Measurements from ENCODE around the gene CBX4.

Gene CBX4

DNA sequence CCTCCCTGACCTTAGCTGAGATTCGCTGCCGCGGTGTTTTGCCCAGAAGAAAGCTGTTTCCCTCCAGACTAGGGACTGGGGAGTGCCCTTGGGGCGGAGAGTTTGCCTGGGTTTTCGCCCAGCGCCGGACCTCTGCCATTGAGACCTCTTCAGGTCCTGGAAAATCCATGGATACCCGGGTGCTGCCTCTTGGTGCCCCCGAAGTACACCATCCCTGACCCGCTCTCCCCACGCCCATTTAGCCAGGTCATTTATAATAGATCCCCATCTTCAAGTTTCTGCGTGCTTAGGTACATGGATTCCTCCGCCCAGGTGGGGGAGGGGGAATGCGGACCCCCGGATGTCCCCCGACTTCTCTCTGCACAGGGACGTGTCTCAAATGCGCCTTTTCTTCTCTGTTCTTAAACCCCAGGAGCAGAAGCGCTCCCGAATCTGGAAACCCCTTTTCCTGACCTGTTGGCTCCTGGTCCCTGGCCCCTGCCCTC lies 27.3 kb downstream of the CBX4 start:
- no peak for DNase-seq (ENCODE audit: low spot score)

DNA sequence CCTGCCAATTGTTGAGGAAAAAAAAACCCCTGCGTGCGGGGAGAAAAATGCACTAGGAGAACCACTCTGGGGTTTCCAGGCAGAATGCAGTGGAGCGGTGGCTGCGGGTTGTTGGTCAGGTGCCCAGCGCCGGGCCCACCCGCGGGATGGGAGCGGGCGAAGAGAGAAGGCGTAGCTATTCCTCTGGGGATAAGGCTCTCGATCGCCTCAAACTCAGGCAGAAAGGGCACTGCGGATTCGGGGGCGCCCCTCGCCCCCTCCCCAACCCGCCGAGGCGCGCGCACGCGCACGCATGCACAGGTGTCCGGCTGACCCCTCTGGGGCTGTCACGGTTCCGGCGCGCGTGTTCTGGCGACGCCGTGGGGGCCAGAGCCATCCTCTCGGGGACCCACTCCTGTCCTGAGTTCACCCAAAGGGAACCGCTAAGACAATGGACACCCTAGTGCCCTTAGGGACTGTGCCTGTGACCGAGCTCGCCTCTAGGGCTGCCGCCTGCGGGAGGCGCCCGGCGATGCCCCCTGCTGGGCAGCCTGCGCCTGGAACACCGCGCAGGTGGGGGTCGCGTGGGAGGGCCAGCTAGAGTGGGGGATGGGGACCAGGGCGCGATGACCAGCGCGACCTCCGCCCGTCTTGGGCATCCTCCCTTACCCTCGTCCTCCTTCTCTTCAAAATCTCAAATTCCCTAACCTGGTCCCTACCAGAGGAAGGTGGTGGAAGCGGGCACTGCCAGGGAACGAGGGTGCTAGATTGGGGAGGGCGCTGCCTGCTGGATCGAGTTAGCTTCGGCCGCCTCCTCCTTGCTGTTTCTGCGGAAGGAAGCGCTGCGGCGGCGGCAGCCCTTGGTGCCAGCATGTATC lies 28.0 kb downstream of the CBX4 start:
- no peak for DNase-seq (ENCODE audit: low spot score)

DNA sequence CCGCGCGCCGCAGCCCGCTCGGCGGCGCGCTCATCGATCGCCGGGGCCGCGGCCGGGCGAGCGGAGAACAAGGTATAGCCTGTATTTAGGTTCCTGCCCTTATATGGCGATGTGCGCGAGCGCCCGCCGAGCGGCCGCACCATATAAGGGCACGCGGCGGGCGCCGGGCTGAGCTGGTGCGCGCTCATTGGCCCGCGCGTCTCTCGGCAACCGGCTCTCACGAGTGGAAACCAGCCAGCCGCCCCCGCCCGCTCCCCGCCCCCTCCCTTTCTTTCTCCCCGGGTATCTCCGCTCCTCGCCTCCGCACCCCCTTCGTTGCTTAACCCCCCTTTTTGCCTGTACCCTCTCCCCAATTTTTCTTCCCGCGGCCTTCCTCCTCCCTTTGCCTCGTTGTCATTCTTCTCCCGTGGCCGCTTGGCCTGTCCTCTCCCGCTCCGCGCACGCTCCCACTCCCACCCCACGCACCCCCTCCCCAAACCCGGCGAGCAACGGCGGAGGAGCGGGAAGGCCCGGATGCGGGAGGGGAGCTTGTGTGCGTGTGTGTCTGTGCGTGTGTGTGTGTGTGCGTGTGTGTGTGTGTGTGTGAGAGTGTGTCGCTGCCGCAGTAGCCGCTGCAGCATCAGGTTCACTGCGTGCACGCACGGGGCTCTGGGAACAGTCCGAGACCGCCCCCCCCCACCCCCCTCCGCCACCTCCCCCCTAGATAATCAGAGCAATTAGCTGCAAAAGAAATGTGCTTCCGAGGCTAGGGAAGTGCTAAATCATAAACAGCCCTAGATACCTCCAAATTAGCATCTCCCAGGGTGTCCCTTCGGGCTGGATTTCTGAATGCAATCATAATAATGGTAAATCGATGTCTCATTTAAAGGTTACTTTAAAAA lies 28.9 kb downstream of the CBX4 start:
- DNase-seq (ENCODE audit: low spot score), result peak; percentile 60

DNA sequence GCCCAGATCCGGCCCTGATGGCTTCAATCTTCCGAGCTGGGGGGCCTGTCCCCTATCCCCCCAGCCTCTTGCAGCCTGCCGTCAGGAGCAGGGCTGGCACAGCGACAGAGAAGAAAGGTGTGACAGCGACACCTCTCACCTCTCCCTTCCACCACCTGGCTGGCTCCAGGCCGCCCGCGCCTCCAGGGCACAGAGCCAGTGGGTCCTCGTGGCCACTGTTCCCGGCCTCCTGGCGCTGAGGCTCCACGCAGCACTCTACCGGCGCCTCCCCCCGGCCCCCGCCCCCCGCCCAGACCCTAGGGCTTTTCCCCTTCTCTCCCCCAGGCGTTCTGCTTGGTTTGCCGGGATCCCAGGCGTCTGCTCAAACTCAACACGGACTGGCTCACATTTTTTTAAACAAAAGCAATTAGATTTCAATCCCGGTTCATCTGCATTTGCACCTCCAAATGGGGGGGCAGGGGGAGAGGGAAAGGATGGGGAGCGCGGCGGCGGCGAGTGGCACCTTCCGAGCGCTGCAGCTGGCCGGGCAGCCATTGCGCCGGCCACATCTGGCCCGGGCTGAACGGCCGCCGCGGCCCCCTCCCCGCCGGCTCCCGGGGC lies 29.6 kb downstream of the CBX4 start:
- DNase-seq (ENCODE audit: low spot score), result no peak

DNA sequence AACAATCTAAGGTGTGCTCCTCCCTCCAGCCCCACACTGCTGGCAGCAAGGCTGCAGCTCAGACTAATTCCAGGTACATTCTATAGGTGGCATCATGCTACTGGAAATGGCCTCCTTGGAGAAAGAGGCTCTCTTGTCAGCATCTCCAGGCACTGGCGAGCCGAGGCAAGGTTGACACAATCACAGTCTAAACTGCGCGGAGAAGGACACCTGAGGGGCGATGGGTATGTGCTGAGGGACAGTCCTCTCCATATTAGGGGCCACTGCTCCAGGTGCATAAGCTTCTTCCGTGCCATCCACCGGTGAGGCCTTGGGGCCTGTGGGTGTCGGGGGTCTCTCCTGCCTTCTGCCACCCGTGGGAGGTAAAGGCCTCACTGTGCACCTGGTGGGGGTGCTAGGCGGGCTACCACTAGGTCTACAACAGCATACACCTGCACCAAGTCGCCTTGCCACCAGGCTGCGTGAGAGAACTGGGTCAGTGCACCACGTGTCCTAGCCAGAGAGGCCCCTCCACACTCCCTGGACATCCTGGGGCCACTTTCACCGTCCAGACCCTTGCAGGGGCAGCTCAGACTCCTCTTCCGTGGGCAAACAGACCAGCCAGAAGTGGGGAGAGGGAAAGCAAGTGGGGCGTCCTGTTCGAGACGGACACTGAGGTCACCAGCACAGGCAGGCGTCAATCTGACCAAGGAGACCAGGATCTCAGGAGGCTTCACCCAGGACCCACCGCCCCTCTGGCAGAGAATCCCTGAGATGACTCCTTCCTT lies 30.3 kb downstream of the CBX4 start:
- DNase-seq (ENCODE audit: low spot score), result peak; percentile 76

DNA sequence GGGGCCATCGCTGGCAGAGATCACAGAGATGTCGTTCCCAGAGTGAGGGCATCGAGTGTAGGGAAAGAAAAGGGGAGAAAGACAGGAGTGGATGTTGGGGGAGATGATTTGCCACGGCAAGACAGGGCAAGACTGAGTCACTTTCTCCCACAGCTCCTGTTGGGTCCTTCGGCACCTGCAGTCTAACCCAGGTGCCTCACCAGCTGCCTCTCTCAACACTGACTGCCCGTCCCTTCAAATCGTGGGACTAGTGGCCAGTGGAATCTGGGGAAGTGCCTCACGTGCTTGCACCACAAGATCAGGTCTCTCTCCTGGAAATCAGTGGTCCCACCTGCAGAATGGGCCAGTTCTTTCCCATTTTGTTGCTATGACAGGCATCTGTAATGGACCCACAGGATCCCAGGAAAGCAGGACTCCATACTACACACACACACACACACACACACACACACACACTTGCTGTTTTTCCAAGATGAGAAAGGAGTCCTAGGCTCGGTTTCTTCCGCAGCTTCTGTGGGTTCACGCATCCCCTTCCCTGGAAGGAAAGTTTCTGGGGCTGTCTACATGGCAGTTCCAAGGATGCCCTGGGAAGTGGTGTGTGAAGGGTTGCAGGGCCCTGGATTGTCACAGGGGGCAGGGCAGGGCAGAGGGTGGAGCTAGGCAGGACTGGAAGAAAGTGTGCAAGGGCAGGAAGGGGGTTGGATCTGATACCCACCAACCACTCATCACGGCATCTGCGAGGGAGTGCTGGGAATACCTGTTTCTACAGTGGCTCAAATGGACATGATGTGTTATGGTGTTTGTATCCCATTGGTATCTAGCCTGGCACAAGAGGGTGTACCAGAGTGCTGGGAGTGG lies 32.1 kb downstream of the CBX4 start:
- no peak for DNase-seq (ENCODE audit: low spot score)

DNA sequence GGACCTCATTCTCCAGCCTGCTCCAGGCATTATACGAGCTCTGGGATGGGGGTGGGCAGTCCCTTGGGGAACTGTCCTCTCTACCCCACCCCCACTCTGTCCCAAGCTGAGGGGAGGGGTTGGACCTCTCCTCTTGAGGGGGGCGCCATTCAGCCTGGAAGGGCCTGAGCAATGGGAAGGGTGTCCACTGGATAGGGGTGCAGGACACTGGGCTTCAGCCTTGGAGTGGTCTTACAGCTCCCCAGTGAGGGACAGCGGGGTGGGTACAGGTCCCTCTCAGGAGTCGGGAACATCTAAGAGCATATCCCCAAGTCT lies 32.8 kb downstream of the CBX4 start:
- DNase-seq (ENCODE audit: low spot score), result no peak

DNA sequence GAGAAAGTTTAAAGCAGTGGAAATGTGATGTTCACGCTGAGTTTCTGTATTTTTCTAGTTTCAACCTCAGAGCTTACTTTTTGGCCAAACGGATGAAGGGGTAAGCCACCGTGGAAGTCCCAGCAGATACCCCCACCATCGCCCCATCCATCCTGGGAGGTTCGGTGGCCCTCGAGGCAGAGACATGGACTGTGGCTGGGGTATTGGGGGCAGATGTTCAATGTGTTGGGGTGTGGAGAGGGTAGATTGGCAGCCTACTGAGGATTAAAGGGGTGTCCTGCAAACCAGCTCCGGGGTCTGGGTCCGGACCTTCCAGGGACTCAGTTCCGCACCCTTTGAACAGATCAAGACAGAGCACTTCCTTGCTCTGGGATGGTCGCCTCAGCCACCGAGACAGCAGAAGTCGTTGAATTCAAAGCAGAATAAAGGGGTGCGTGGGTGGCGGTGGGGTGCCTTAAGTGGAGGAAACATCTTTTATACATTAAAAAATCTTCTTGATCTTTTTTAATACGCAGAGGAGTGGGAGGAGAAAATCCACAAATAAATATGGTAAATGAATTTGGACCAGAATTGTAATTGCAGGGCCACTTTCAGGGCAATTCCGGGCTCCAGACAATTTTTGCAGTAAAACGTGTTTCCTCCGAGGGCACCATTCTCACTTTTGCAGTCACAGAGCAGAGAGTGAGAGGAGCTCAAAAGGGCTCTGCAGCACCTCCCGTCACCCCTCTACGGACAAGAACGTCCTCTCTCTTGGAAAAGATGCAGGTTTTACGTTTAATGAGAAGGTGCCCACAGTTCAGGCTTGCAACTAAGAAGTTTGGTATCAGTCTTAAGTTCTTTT lies 34.2 kb downstream of the CBX4 start:
- no peak for DNase-seq (ENCODE audit: low spot score)

DNA sequence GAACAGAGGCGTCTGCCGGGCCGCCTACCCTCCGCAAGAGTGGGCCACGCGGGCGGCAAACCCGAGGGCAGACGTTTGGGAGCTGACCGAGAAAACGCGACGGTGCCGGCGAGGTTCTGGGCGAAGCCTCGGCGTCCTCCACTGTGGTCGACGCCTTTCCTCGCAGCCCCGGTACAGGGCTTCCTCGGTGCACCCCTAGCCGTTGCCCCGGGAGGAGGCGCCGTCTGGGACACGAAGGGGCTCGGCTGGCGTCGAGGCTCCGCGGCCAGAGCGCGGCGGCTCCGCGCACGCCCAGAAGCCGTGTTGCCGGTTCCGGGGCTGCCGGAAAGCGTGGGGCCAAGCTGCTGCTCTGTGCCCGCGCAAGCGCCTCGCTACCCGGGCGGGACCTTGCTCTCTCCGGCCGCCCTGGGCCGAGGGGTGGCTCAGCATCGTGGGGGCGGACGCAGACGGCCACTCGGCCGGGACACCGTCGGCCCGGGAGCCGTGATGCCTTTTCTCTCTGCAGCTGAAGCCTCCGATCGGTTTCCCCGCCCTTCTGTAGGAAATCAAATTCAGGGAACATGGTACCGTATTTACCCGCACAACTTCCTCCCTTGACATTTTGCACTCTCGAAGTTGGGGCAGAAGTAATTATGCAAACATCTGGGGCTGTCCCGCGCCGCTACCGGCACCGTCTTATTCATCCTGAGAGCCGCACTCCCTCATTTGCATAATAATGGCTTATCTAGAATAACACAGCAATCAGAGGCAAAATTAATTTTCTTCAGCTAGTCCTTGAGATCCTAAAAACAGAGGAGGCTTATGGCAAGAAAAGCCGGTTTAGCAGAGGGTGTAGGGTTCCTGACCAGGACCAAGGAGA lies 35.0 kb downstream of the CBX4 start:
- DNase-seq (ENCODE audit: low spot score), result no peak

DNA sequence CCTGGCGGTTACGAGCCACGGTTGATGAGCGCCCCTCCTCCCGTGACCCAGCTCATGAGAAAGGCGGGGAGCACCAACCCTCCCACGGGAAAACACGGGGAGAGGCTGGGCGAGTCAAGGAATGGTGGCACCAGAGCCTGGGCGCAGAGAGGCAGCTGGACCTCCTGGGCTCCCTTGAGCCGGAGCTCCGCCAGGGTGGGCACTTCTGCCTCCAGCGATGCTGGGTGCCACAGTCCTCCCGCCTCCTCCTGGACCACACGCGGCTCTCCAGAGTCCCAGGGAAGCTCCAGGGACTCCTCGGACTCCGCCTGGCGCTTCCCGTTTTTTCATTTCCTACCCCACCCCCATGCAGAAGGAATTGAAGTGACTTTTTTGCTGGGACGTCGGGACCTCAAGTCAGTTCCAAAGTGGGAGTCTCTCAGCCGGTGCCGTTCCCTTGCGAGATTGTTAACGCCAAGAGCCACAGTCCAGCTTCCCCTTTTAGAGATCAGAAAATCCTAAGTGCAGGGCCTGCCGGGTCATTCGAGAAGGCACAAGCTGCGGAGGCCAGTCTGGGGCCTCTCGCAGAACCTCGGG lies 35.7 kb downstream of the CBX4 start:
- DNase-seq (ENCODE audit: low spot score), result no peak

DNA sequence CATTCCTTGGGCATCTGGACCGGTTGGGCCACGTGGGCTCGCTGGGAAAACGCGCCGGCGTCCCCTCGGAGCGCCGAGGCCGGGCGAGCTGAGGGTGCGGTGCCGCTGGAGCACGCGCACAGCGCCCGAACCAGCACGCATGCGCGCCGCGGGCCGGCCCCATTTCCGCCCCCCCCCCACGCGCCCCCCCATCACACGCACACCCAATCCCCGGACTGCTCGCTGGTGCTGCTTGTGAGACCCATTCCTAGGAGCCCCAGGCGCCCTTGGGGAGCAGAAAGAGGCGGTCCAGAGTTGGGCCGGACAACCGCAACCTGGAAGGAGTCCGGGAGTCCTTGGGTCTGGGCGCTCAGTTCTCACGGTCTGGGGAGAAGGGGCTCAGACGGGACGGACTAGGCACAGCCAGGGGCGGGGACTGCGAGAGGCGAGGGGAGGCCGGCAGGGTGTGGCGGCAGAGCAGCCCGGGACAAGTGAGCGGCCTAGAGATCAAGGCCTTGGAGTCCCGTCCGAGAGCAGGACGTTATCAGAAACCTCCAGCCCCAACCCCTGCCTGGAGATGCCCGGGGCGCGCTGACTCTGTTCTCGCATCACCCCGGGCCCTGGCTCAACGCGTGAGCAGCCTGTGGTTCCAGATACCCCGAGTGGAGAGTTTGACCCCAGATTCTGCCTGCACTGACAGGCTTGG lies 36.4 kb downstream of the CBX4 start:
- DNase-seq (ENCODE audit: low spot score), result no peak

DNA sequence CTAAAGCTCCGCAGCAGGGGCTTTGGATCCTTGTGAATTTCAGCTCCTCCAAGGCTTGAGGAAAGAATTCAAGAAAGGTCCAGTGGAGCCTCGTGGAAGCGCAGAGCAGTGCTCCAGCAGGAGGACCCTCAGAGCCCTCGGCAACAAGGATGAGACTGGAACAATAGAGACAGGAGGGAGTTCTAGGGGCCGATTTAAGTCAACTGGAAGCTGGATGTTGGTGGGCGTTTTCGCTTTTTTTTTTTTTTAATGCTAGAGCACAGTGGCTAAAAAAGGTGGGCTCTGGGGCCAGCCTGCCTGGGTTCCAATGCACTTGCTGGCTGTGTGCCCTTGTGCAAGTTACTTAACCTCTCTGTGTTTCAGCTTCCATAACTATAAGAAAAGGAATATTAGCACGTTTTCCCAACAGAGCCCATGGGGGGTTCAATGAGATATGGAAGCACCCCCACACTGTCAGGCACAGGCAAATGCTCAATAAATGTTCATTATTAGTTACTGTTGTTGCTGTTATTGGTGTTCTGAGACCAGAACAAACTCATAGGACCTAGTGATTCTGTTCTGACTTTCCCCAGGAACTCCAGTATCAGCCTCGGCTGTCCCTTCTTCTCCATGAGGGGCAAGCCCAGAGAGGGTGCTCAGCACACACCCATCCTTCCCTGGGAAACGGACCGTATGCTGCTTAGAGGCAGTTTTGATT lies 37.1 kb downstream of the CBX4 start:
- no peak for DNase-seq (ENCODE audit: low spot score)

DNA sequence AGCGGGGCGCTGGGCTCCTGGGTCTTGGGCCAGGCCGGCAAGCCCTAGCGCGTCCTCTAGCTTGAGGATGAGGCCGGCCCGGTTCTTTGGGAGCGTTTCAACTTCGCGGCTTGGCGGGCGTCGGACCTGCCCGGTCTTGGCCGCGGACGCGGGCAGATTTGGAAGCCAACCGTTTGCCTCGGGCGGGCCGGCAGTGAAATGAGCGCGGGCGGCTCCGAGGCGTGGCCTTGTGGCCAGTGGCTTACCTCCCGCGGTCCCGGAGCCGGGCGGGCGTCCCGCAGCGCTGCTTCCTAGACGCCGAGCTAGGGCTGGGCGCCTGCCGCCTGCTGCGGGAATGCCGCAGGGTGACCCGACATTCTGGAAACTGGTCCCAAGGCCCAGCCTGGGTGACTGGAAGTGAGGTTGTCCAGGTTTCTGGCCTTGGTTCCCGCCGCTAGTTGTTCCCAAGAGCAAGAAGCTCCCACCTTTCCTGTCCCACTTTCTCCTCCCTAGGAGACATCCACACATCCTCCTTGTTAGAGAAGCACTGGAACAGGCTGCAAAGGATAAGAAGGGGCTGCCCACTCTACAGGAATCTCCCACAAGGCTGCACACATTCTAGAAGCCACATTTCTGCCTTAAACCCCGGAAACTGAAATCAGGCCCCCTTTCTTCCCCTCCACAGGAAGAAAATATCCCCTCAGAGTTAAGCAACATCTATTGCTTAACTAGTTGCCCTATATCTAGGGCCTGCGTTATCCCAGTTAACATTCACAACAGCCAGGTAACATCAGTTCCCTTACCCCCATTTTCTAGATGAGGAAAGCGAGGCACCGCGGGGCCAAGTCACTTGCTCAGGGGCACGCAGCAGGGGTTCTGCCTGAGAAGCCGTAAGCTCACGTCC lies 37.8 kb downstream of the CBX4 start:
- no peak for DNase-seq (ENCODE audit: low spot score)

DNA sequence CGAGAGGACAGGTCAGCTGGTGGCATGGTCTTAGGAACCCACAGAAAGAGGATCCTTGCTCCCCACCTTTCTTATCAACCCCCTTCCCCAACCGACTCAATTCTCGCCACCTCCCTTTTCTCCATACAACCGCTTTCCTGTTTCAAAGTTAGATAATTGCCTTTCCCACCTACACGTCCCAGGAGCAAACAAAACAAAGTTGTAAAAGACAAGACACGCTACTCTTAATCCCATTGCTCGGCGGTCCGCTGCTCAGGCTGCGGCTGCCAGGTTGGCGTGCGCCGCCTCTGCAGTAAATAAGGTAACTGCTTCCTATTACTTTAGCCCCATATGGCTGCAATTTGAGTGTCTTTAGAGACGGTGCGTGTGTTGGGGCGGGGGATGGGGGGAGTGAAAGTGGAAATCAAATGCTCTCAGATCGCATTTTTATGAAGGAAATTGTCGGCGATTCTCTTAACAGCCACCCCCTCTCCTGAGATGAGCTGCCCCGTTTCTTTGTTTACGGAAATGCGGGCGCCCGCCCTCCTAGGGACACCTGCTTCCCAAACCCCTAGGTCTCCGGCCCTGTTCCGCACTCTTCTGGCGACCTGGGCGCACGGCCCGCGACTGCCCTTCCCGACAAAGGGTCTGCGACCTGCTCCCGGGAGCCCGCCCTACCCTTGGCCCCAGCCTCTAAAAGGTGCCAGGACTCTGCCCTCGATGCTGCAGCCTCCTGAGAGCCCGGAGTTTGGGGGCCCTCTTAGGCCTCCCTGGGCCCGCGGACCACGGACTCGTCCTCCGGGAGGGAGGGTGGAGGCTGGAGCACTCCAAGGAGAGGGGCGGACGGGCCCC lies 38.7 kb downstream of the CBX4 start:
- DNase-seq (ENCODE audit: low spot score), result no peak

DNA sequence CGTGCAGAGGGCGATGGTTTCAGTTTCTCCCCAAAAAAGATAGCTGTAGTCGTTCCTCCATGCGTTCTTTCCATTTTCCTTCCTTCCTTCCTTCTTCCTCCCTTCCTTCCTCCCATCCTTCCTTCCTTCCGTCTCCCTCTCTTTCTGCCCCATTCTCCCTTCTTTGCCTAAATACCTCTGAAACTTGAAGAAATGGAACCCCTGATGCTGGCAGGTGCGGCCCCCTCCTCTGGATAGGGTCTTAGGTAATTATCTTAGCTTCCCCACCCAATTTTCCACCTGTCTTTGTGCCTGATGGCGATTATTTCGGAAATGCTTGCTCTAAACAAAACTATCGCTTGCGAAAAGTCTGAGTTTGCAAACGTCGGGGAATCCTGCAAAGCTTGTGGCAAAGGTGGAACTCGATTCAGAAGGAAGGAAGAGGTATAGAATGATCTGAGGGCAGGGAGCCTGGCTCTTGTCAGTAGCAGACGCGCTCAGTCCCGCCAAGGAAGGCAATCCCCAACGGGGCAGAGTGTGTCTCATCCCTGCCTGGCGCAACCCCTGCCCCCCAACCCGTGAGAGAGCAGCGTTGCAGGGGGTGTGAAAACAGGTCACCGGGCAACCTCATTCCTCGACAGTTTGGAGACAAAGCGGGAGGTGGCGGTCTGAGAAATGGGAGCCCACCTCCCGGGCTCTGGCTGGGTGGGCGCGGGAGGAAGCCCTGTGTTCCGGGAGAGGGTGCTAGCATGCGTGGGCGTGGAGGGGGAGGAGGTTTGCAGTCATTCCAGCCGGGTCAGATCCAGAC lies 39.5 kb downstream of the CBX4 start:
- DNase-seq (ENCODE audit: low spot score), result no peak
